Measurements from ENCODE around the gene PLEKHG3. TPM values are rescaled to one million over a fixed set of nuclear protein-coding genes. Genes with fewer than 3 reads are reported as not detected.
A peak's percentile ranks its signal among the peaks of the same experiment; 100 is the strongest.

PLEKHG3 gene
- total RNA-seq, 1 experiment from 2014 or later, result 75.3 TPM

DNA sequence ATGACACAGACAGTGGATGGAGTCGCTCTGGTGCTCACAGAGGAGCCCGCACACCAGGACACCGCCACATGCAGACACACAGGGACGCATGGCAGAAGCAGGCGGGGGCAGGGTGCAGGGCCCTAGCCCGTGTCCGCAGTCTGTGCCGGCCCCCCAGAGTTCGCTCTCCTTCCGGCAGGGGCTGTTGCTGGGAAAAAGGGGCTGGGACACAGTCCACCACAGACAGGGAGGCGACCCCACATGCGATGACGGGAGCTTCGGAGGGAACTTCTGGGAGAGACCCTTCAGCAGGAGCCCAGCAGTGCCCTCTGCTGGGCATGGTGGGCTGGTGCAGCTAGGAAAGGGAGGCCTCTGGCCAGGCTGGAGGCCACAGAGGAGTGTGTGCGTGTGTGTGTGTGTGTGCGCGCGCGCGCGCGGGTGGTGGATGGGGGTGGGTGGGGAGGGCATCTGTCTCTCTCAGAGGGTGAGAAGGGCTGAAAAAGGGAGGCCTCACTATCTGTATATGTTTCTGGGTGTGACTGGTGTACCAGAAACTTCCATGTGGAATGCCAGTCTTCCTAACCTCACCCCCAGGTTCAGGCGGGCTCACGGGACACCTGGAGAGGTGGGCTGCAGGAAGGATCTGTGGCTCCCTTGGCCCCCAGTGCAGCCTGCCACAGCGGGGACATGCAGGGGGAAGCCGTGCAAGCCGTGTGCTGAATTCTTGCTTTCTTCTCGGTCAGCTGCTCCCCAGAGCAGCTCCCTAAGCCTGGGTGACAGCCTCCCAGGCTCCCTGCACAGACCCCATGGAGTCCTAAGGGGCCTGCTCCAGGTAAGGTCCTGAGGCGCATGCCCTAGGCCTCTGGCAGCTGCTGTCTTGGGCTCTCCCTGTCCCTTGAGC is 60.7 kb downstream of the PLEKHG3 start (continued):
- TF ChIP-seq, protein P1, sequence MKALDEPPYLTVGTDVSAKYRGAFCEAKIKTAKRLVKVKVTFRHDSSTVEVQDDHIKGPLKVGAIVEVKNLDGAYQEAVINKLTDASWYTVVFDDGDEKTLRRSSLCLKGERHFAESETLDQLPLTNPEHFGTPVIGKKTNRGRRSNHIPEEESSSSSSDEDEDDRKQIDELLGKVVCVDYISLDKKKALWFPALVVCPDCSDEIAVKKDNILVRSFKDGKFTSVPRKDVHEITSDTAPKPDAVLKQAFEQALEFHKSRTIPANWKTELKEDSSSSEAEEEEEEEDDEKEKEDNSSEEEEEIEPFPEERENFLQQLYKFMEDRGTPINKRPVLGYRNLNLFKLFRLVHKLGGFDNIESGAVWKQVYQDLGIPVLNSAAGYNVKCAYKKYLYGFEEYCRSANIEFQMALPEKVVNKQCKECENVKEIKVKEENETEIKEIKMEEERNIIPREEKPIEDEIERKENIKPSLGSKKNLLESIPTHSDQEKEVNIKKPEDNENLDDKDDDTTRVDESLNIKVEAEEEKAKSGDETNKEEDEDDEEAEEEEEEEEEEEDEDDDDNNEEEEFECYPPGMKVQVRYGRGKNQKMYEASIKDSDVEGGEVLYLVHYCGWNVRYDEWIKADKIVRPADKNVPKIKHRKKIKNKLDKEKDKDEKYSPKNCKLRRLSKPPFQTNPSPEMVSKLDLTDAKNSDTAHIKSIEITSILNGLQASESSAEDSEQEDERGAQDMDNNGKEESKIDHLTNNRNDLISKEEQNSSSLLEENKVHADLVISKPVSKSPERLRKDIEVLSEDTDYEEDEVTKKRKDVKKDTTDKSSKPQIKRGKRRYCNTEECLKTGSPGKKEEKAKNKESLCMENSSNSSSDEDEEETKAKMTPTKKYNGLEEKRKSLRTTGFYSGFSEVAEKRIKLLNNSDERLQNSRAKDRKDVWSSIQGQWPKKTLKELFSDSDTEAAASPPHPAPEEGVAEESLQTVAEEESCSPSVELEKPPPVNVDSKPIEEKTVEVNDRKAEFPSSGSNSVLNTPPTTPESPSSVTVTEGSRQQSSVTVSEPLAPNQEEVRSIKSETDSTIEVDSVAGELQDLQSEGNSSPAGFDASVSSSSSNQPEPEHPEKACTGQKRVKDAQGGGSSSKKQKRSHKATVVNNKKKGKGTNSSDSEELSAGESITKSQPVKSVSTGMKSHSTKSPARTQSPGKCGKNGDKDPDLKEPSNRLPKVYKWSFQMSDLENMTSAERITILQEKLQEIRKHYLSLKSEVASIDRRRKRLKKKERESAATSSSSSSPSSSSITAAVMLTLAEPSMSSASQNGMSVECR (CRISPR knock-in tag; IDR thresholded peaks at IDR 0.05; ENCODE audit: borderline replicate concordance), result no peak

DNA sequence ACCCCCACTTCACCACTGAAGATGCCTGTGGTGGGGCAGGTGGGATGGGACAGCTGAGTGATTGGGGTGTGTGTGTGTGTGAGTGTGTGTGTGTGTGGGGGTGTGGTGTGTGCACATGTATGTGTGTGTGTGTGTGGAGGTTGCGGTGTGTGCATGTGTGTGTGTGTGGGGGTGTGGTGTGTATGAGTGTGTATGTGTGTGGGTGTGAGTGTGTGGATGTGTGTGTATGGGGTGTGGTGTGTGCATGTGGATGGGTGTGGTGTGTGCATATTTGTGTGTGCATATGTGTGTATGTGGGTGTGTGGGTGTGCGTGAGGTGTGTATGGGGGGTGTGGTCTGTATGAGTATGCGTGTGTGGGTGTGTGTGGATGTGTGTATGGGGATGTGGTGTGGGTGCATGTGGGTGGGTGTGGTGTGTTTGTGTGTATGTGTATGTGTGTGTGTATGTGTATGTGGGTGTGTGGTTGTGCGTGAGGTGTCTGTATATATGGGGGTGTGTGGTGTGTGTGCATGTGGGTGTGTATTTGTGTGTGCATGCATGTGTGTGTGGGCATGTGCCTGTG is 61.6 kb downstream of the PLEKHG3 start:
- Mint-ChIP-seq H3K36me3 (no peaks in the 10 kb centered on the region), H3K4me1 (peaks cover 48% of the 10 kb centered on the region), H3K27me3 (ENCODE audit: low read depth) (peaks cover 18% of the 10 kb centered on the region), H3K27ac (no peak overlapping the region), H3K9me3 (no peaks in the 10 kb centered on the region), H3K4me3 (no peak overlapping the region)
- TF ChIP-seq, protein P2, sequence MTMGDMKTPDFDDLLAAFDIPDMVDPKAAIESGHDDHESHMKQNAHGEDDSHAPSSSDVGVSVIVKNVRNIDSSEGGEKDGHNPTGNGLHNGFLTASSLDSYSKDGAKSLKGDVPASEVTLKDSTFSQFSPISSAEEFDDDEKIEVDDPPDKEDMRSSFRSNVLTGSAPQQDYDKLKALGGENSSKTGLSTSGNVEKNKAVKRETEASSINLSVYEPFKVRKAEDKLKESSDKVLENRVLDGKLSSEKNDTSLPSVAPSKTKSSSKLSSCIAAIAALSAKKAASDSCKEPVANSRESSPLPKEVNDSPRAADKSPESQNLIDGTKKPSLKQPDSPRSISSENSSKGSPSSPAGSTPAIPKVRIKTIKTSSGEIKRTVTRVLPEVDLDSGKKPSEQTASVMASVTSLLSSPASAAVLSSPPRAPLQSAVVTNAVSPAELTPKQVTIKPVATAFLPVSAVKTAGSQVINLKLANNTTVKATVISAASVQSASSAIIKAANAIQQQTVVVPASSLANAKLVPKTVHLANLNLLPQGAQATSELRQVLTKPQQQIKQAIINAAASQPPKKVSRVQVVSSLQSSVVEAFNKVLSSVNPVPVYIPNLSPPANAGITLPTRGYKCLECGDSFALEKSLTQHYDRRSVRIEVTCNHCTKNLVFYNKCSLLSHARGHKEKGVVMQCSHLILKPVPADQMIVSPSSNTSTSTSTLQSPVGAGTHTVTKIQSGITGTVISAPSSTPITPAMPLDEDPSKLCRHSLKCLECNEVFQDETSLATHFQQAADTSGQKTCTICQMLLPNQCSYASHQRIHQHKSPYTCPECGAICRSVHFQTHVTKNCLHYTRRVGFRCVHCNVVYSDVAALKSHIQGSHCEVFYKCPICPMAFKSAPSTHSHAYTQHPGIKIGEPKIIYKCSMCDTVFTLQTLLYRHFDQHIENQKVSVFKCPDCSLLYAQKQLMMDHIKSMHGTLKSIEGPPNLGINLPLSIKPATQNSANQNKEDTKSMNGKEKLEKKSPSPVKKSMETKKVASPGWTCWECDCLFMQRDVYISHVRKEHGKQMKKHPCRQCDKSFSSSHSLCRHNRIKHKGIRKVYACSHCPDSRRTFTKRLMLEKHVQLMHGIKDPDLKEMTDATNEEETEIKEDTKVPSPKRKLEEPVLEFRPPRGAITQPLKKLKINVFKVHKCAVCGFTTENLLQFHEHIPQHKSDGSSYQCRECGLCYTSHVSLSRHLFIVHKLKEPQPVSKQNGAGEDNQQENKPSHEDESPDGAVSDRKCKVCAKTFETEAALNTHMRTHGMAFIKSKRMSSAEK (CRISPR knock-in tag; IDR thresholded peaks at IDR 0.05; ENCODE audit: borderline replicate concordance), result no peak
- TF ChIP-seq KAT7 (CRISPR knock-in tag; IDR thresholded peaks at IDR 0.05; ENCODE audit: borderline replicate concordance), result no peak
- TF ChIP-seq, protein P3, sequence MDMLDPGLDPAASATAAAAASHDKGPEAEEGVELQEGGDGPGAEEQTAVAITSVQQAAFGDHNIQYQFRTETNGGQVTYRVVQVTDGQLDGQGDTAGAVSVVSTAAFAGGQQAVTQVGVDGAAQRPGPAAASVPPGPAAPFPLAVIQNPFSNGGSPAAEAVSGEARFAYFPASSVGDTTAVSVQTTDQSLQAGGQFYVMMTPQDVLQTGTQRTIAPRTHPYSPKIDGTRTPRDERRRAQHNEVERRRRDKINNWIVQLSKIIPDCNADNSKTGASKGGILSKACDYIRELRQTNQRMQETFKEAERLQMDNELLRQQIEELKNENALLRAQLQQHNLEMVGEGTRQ (CRISPR knock-in tag; IDR thresholded peaks at IDR 0.05), result no peak
- TF ChIP-seq RORB (CRISPR knock-in tag; IDR thresholded peaks at IDR 0.05), result no peak
- no peak for TF ChIP-seq FOXP1 (CRISPR knock-in tag; IDR thresholded peaks at IDR 0.05; ENCODE audit: borderline replicate concordance)
- TF ChIP-seq, protein P4, sequence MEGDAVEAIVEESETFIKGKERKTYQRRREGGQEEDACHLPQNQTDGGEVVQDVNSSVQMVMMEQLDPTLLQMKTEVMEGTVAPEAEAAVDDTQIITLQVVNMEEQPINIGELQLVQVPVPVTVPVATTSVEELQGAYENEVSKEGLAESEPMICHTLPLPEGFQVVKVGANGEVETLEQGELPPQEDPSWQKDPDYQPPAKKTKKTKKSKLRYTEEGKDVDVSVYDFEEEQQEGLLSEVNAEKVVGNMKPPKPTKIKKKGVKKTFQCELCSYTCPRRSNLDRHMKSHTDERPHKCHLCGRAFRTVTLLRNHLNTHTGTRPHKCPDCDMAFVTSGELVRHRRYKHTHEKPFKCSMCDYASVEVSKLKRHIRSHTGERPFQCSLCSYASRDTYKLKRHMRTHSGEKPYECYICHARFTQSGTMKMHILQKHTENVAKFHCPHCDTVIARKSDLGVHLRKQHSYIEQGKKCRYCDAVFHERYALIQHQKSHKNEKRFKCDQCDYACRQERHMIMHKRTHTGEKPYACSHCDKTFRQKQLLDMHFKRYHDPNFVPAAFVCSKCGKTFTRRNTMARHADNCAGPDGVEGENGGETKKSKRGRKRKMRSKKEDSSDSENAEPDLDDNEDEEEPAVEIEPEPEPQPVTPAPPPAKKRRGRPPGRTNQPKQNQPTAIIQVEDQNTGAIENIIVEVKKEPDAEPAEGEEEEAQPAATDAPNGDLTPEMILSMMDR (IDR thresholded peaks at IDR 0.05), result no peak
- TF ChIP-seq NFYB (CRISPR knock-in tag; conservative IDR thresholded peaks at IDR 0.05; ENCODE audit: low read depth), result no peak
- TF ChIP-seq, protein P5, sequence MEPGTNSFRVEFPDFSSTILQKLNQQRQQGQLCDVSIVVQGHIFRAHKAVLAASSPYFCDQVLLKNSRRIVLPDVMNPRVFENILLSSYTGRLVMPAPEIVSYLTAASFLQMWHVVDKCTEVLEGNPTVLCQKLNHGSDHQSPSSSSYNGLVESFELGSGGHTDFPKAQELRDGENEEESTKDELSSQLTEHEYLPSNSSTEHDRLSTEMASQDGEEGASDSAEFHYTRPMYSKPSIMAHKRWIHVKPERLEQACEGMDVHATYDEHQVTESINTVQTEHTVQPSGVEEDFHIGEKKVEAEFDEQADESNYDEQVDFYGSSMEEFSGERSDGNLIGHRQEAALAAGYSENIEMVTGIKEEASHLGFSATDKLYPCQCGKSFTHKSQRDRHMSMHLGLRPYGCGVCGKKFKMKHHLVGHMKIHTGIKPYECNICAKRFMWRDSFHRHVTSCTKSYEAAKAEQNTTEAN (CRISPR knock-in tag; IDR thresholded peaks at IDR 0.05), result peak; percentile 47; the same call in 1 of the 2 replicates
- no peak for DNase-seq (ENCODE audit: low spot score)
- ATAC-seq, result no peak
- POLR2A ChIA-PET, result interaction anchor here (1.0 to 1.8 kb wide), 2 partner anchors 115 to 272 kb away, joined by 3 to 4 read pairs; no protein-coding TSS in a partner anchor
- CTCF ChIA-PET, result interaction anchor here (0.9 to 2.3 kb wide), 27 partner anchors 10 to 195 kb away, joined by 3 to 21 read pairs (median 7); partner anchors contain the start of gene PLEKHG3

All from WTC11 (cell line).